T-helper 1 cell treated with Interleukin-12 subunit alpha and Interleukin-12 subunit beta and Interleukin-4 antibody, amounts not matched to agents 30 μg/mL and 1 μg/mL, for 36 hours (primary cell): ENCODE data around the gene CRBN.

Experiments
- H3K27ac Mint-ChIP-seq: one replicate; pipeline ENCODE4 v1.8.0; 2021; ENCODE audit warnings: mild to moderate bottlenecking, mixed read lengths
- H3K27me3 Mint-ChIP-seq: one replicate; pipeline ENCODE4 v1.8.0; 2021; ENCODE audit warnings: low read depth, mixed read lengths
- H3K36me3 Mint-ChIP-seq: one replicate; pipeline ENCODE4 v1.8.0; 2021; ENCODE audit warnings: low read depth, mixed read lengths
- H3K4me1 Mint-ChIP-seq: one replicate; pipeline ENCODE4 v1.8.0; 2021; ENCODE audit warnings: low read depth, mixed read lengths
- H3K4me3 Mint-ChIP-seq: one replicate; pipeline ENCODE4 v1.8.0; 2021; ENCODE audit warnings: mild to moderate bottlenecking, moderate library complexity, mixed read lengths
- H3K9me3 Mint-ChIP-seq: one replicate; pipeline ENCODE4 v1.8.0; 2021; ENCODE audit warnings: mixed read lengths

The CRBN gene

GRCh38 chr3:3179407-3180094 is at the start of gene CRBN:
TSS of gene CRBN (minus strand) at chr3:3179691. CDS start at chr3:3179687, 4 bp downstream.
- H3K27me3 Mint-ChIP-seq, result no peaks in the 10 kb centered on the region
- H3K4me3 Mint-ChIP-seq, result peak within 1 kb of the TSS; percentile 96
- no peaks in the 10 kb centered on the region for H3K9me3 Mint-ChIP-seq
- H3K27ac Mint-ChIP-seq, result peak within 1 kb of the TSS; percentile 88
- peaks cover 20% of the 10 kb centered on the region for H3K36me3 Mint-ChIP-seq
- H3K4me1 Mint-ChIP-seq, result peaks cover 33% of the 10 kb centered on the region

DNA sequence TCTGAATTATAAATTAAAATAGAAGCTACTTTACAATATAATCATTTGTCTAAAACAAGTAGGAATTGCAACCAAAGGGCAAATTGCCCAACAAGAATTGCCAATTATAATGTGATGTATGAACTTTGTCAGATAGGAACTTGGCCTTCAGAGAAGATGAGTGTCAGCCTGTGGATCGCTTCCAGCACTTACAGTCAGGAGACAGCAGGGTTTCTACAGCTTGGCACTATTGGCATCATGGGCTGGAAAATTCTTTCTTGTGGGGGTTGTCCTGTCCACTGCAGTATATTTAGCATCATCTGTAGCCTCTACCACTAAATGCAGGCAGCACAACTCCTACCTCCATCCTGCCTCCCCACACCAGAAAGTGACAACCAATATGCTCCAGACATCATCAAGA is 48.1 kb upstream of the CRBN start:
- Mint-ChIP-seq H3K27me3 (no peaks in the 10 kb centered on the region), H3K36me3 (no peaks in the 10 kb centered on the region), H3K27ac (no peak overlapping the region), H3K9me3 (peaks cover 5% of the 10 kb centered on the region), H3K4me3 (no peak overlapping the region), H3K4me1 (no peaks in the 10 kb centered on the region)

DNA sequence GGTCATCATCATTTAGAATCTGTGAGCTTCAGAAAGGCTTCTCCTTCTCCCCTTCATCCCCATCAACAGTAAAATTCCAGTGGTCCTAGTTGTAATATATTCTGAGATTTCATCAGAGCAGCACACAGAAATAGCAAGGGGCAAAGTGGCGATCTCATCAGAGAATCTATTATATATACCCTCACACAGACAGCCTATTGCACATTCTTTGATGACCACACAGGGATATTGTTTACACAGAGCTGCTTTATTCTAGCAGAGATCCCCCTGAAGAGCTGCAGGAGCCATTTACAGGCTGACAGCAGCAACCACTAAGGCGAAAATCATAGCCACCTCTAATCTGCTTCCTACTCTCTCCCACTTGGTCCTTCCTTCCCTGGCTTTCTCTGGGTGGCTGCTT is 42.0 kb upstream of the CRBN start:
- Mint-ChIP-seq H3K4me3 (no peak overlapping the region), H3K36me3 (no peaks in the 10 kb centered on the region), H3K4me1 (no peaks in the 10 kb centered on the region), H3K27ac (no peak overlapping the region), H3K9me3 (no peaks in the 10 kb centered on the region), H3K27me3 (no peaks in the 10 kb centered on the region)

DNA sequence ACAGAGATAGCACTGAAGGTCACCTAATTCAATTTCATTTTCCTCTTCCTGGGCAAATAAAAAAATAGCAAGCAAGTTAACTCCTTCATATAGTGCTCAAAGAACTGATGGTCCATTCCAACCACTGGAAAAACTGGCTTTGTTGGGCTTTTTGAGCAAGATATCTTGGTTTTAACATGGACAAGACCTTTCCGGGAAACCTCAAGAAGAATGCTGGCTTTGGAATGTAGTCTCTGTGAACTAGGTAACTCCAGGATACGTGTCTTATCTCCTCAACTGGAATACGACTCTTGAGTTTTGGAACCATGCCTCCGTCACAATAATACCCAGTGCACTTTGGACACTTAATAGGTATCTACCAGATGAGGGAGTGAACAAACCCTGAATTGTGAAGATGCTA is 36.9 kb upstream of the CRBN start:
- no peaks in the 10 kb centered on the region for H3K4me1 Mint-ChIP-seq
- H3K27ac Mint-ChIP-seq, result no peak overlapping the region
- no peaks in the 10 kb centered on the region for H3K27me3 Mint-ChIP-seq
- no peak overlapping the region for H3K4me3 Mint-ChIP-seq
- no peaks in the 10 kb centered on the region for H3K9me3 Mint-ChIP-seq
- no peaks in the 10 kb centered on the region for H3K36me3 Mint-ChIP-seq

DNA sequence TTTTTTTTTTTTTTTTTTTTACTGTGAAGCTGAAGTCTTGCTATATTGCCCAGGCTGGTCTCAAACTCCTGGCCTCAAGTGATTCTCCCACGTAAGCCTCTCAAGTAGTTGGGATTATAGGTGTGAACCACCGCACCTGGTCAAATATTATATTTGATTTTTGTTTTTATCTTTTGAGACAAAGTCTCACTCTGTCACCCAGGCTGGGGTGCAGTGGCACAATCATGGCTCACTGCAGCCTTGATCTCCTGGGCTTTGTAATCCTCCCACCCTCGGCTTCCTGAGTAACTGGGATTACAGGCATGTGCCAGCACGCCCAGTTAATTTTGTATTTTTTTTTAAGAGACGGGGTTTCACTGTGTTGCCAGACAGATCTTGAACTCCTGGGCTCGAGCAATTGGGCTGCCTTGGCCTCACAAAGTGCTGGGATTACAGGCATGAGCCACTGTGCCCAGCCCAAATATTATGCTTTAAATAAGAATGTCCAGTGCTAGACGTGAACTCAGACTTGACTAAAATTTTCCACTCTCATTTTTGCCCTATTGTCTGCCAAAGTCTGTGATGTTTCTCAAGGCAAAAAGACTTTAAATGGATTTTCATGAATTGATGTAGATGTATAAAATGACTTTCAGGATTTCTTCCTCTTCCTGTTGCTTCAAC is 33.4 kb upstream of the CRBN start:
- no peak overlapping the region for H3K4me3 Mint-ChIP-seq
- no peaks in the 10 kb centered on the region for H3K27me3 Mint-ChIP-seq
- no peaks in the 10 kb centered on the region for H3K4me1 Mint-ChIP-seq
- no peaks in the 10 kb centered on the region for H3K36me3 Mint-ChIP-seq
- H3K9me3 Mint-ChIP-seq, result no peaks in the 10 kb centered on the region
- H3K27ac Mint-ChIP-seq, result no peak overlapping the region

- Mint-ChIP-seq H3K36me3 (no peaks in the 10 kb centered on the region), H3K27ac (no peak overlapping the region), H3K27me3 (no peaks in the 10 kb centered on the region), H3K4me3 (no peak overlapping the region), H3K4me1 (no peaks in the 10 kb centered on the region), H3K9me3 (no peaks in the 10 kb centered on the region)
Observed at GRCh38 chr3:3209714-3210113, 30.2 kb upstream of the CRBN start.

GRCh38 chr3:3209057-3209456 is 29.6 kb upstream of the CRBN start:
- Mint-ChIP-seq H3K4me1 (no peaks in the 10 kb centered on the region), H3K4me3 (no peak overlapping the region), H3K27me3 (no peaks in the 10 kb centered on the region), H3K27ac (no peak overlapping the region), H3K36me3 (no peaks in the 10 kb centered on the region), H3K9me3 (no peaks in the 10 kb centered on the region)

- H3K9me3 Mint-ChIP-seq, result no peaks in the 10 kb centered on the region
- peaks cover 8% of the 10 kb centered on the region for H3K27me3 Mint-ChIP-seq
- peaks cover 8% of the 10 kb centered on the region for H3K4me1 Mint-ChIP-seq
- no peak overlapping the region for H3K27ac Mint-ChIP-seq
- H3K36me3 Mint-ChIP-seq, result no peaks in the 10 kb centered on the region
- H3K4me3 Mint-ChIP-seq, result no peak overlapping the region
Observed at GRCh38 chr3:3201611-3202010, 22.1 kb upstream of the CRBN start.

- Mint-ChIP-seq H3K36me3 (no peaks in the 10 kb centered on the region), H3K9me3 (no peaks in the 10 kb centered on the region), H3K27me3 (peaks cover 8% of the 10 kb centered on the region), H3K4me3 (no peak overlapping the region), H3K27ac (no peak overlapping the region), H3K4me1 (peaks cover 8% of the 10 kb centered on the region)
Observed at GRCh38 chr3:3200632-3201212, 21.2 kb upstream of the CRBN start.

DNA sequence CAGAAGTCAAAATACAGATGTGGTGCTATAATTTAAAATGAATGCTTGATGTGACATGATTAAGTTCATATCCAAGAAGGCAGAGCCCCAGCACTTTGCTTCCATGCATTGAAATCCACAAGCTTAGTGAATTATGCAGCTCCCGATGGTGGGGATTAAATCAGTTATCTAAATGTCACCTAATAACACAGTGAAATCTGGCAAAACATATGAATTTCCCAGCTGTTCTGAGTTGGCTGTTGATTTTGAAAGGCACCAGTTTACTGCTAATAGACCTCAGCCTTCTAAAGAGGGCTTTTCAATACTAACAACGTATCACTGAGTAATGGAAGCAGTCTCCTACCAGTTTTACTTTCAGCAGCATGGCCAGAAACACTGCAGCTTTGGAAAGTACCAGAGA is 19.8 kb upstream of the CRBN start:
- no peaks in the 10 kb centered on the region for H3K9me3 Mint-ChIP-seq
- H3K4me1 Mint-ChIP-seq, result peaks cover 8% of the 10 kb centered on the region
- H3K36me3 Mint-ChIP-seq, result no peaks in the 10 kb centered on the region
- no peak overlapping the region for H3K27ac Mint-ChIP-seq
- H3K4me3 Mint-ChIP-seq, result no peak overlapping the region
- H3K27me3 Mint-ChIP-seq, result peaks cover 8% of the 10 kb centered on the region

DNA sequence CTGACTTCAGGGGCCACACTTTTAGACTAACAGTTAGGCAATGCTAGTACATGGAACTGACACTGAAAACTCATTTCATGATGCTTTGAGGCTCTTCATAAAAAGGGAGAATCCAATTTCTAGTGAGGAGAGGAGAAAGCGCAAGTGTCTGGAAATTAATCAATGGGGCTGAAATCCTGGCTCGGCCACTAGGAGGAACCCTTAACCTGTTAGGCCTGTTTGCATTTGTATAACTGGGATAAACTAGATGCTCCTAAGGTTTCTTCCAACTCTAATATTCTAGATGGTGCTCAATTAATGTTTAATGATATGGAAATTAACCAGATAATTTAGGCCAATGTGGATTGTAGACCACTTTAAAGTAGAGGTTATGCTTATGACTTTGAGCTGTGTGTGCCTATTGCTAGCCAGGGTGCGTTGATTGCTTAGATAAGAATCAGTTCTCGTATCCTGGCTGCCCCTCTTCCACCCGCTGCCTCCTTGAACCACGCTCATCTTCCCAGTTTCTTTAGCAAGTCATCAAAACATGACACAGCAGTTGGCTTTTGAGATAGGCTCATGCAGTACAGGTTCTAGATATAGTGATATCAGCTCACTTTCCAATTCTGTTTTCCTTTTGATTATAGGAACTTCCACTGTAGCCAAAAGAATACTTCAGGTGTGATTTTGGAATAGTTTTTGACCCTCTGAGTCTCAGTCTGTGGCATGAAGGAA is 16.8 kb upstream of the CRBN start:
- Mint-ChIP-seq H3K36me3 (no peaks in the 10 kb centered on the region), H3K4me1 (peaks cover 17% of the 10 kb centered on the region), H3K4me3 (no peak overlapping the region), H3K27me3 (peaks cover 8% of the 10 kb centered on the region), H3K27ac (no peak overlapping the region), H3K9me3 (no peaks in the 10 kb centered on the region)

DNA sequence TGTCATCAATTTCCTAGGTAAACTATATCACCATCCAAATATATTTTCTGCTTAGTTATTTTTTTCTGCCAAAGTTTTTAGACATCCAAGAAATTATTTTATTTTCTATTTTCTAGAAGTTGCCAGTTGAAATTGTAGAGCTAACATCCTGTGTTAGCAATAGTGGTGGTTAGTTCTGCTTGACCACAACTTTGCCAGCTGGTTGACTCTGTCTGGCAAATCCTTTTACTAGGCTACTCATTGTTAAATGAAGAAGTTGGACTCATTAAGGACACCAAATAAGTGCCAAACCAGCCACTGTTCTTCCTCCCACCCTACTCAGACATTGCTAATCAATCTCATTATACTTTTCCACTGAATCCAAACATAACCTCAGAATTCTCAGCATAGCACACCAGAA is 15.4 kb upstream of the CRBN start:
- H3K27me3 Mint-ChIP-seq, result peaks cover 11% of the 10 kb centered on the region
- H3K4me3 Mint-ChIP-seq, result no peak overlapping the region
- H3K27ac Mint-ChIP-seq, result no peak overlapping the region
- H3K4me1 Mint-ChIP-seq, result peaks cover 16% of the 10 kb centered on the region
- no peaks in the 10 kb centered on the region for H3K36me3 Mint-ChIP-seq
- no peaks in the 10 kb centered on the region for H3K9me3 Mint-ChIP-seq

- H3K4me1 Mint-ChIP-seq, result peaks cover 16% of the 10 kb centered on the region
- no peak overlapping the region for H3K27ac Mint-ChIP-seq
- peak overlapping the region; percentile 36 for H3K4me3 Mint-ChIP-seq
Observed at GRCh38 chr3:3192286-3192675, 12.8 kb upstream of the CRBN start.

DNA sequence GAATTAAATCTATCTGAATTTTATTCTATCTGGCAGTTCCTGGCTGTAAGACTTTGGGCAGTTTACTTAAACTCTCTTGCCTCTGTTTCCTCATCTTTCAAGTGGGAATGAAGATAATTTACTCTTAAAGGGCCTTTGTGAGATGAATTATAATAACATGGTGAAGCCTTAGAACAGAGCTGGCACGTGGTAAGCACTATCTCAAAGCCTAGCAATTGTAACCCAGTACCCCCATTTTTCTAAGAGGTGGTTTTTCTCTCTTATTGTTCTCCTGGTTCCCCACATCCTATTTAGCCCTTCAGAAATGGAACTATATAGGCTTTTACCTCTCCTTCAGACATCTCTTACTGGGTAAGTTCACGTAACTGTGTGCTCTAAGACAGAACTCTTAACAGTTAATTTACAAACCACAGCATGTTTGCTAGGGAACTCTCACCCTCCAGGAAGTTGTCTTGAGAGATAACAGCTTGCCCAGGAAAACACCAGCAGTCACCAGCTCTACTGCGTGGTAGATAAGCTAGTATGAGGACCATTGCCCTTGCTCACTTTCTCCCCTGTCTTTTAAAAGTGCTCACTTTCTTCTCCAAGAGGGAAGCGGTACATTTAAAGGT is 12.3 kb upstream of the CRBN start:
- peaks cover 7% of the 10 kb centered on the region for H3K27me3 Mint-ChIP-seq
- H3K36me3 Mint-ChIP-seq, result no peaks in the 10 kb centered on the region
- no peaks in the 10 kb centered on the region for H3K9me3 Mint-ChIP-seq
- H3K27ac Mint-ChIP-seq, result no peak overlapping the region
- H3K4me3 Mint-ChIP-seq, result peak overlapping the region; percentile 36
- peaks cover 16% of the 10 kb centered on the region for H3K4me1 Mint-ChIP-seq

More at GRCh38 chr3:3192286-3192675, 12.8 kb upstream of the CRBN start:
- H3K27me3 Mint-ChIP-seq, result peaks cover 7% of the 10 kb centered on the region
- no peaks in the 10 kb centered on the region for H3K9me3 Mint-ChIP-seq
- no peaks in the 10 kb centered on the region for H3K36me3 Mint-ChIP-seq
